NCI-H748 (cell line): ENCODE measurements around the gene WDFY2.
"Not testable (repeated sequence)": the region's sequence is repeated elsewhere in the genome, so short reads cannot be mapped to it uniquely, and the experiment has no call there.

Experiments used
- DNase-seq: peaks from one replicate; lab custom pipeline; 2025; ENCODE audit not compliant: unreplicated experiment; lab: John Stamatoyannopoulos, UW

Gene WDFY2

GRCh38 chr13:51629491-51630287 lies 45.4 kb downstream of the WDFY2 start:
- DNase-seq: no peak

- DNase-seq: no peak
Observed at GRCh38 chr13:51630288-51630615, 46.0 kb downstream of the WDFY2 start.

DNA sequence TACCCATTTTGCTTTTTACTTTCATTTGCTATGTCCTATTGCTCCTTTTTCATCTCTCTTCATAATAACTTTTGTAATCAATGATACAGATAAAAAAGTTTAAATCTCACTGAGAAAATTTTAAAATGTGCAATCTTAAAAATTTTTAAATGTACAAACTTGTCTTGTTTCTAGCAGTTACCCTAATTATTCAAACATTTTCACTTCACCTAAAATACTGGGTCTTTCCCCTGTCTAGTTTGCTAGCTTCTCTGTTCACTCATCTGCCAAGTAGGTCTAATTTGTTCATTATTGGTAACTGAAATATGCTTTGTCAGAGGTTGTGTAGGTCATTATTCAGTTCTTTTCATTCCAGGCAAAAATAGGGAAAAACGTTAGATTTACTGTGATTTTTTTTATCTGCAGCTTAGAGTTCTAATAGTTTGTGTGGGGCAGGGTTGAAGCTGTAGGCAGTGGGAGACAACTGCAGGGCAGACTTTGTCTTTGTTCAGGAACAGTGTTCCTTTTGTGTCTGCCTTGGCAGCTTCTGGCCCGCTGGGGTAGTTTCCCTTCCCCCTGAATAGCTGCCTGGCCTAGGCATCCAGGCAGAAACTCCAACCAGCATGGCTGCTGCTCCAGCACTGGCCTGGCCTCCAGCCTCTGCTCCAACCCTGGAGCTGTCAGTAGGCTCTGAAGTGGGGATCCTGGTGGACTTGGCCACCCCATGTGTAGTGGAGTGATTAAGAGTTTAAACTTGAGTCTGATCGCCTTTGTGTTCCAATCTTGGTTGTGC lies 48.5 kb downstream of the WDFY2 start:
- no peak for DNase-seq

DNA sequence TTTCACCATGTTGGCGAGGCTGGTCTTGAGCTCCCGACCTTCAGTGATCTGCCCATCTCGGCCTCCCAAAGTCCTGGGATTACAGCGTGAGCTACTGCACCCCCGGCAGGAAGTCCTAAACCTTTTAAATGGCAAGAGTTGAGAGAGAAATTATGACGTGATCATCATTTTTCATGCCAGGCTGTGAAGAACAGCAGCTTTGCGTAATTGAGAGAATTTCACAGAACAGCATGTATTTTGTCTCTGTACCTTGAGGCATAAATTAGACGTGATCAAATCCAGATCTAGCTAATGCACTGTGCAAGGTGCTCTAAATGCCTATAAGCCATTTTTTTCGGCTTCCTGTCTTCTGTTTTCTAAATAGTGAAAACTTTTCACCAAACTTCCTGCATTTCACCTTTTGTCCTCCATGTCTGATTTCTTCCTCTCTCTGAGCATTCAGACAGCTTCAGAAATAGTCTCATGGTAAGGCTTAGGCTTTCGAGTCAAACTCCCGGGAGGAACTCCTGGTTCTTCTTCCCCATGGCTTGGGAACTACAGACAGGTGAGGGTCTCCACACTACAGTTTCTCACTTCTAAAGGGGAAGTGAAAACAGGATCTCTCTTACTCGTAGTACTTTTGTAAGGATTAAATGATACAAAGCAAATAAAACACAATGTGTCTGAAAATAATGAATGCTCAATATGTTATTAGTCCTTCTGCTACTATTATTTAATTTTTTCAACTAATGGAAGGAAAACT lies 51.0 kb downstream of the WDFY2 start:
- no peak for DNase-seq

GRCh38 chr13:51636349-51636890 lies 52.2 kb downstream of the WDFY2 start:
- peak; percentile 77 for DNase-seq

- DNase-seq: no peak
Observed at GRCh38 chr13:51637852-51638215, 53.6 kb downstream of the WDFY2 start.

GRCh38 chr13:51638216-51638871 lies 54.1 kb downstream of the WDFY2 start:
- DNase-seq: no peak

GRCh38 chr13:51639171-51639570 lies 54.9 kb downstream of the WDFY2 start:
- DNase-seq: no peak

DNA sequence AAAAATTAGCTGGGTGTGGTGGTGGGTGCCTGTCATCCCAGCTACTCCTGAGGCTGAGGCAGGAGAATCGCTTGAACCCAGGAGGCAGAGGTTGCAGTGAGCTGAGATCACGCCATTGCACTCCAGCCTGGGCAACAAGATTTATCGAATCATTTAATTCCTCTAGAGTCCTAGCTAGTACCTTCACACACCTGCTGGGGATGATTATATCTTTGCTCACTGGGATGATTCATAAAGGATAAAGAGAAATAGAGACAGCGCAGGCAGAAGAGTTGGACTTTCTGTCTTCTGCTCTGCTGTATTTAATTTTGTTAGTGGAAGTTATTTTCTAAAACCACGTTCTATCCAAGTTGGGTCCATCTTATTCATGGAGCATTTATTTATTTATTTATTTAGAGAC lies 56.4 kb downstream of the WDFY2 start:
- DNase-seq: not testable (repeated sequence)

DNA sequence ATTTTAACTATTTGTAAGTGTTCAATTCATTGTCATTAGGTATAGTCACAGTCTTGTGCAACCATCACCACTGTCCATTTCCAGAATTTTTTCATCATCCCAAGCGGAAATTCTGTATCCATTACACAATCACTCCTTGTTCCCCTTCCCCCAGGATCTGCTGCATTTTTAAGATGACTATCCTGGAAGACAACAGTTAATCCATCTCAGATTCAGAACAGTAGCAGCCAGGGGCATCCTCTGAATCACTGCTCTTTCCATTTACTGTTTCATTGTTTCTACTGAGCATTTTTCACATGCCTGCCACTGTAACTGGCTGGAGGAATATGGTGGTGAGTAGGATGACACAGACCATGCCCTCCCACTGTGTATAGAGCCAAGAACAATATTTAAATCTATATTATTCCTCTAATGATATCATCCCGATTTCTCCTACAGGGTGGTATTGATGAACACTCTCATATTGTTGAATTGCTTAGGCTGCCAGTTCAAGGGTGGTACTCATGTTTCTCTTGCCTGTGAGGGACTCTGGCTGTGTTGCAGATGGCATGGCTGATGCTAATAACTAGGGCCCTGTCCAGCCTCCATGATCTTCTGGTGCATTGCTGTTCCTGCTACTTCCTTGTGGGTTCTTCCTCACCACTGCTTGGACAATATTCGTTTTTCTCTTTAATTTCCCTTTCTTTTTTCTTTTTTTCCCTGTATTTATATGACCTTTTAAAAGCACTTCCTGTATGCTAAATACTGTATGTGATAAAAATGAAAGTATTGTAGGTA lies 59.0 kb downstream of the WDFY2 start:
- DNase-seq: no peak

- DNase-seq: no peak
Observed at GRCh38 chr13:51643882-51644281, 59.6 kb downstream of the WDFY2 start.

DNA sequence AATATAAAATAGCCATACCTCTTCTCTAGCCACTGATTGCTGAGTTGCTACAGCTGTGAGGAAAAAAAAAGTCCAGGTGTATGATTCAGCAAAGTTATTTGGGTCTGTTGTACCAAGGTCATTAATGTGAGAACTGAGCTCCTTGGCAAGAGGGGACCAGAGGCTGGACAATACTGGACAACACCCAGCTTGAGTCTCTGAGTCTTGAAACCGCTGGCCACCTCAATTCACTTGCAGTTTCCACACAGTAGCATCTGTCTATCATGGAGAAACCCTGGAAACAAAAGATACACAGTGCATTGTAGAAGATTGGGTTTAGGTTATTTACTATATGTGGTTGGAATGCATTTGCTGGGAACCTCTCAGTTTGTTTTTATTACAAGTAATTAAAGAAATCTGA lies 60.4 kb downstream of the WDFY2 start:
- peak; percentile 14 for DNase-seq

DNA sequence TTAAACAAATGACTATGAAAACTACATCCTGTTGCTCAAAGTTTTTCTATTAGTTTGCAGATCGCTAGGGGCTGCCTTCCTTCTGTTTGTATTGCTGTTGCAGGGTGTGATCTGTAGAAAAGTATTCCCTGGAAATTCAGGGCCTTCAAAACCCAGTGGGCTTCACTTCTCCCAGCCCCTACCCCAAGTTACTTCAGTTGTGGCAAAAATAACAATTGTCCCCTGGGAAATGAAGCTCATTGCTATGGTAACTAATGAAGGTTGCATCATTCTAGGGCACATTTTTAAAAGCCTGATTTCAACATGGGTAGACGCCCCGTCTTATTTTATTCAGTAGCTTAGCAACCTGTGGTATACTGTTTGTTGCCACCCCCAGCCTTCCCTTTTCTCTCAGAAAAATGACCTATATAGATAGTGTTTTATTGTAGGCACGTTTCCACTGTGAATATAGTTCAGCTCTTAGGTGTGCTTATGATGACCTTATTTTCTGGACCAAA lies 60.9 kb downstream of the WDFY2 start:
- peak; percentile 63 for DNase-seq

GRCh38 chr13:51645761-51646670 lies 61.8 kb downstream of the WDFY2 start:
- no peak for DNase-seq

DNA sequence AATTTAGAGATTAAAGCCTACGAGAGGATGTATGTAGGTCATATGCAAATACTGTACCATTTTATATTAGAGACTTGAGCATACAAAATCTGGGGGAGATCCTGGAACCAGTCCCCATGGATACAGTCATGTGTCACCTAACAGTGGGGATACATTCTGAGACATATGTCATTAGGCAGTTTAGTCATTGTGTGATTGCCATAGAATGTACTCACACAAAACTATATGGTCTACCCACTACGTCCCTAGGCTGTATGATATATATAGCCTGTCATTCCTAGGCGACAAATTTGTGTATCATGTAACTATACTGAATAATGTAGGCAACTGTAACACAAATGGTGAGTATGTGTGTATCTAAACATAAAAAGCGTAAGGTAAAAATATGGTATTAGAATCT lies 62.8 kb downstream of the WDFY2 start:
- DNase-seq: no peak

DNA sequence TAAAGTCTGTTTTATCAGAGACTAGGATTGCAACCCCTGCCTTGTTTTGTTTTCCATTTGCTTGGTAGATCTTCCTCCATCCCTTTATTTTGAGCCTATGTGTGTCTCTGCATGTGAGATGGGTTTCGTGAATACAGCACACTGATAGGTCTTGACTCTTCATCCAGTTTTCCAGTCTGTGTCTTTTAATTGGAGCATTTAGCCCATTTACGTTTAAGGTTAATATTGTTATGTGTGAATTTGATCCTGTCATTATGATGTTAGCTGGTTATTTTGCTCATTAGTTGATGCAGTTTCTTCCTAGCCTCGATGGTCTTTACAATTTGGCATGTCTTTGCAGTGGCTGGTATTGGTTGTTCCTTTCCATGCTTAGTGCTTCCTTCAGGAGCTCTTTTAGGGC lies 67.9 kb downstream of the WDFY2 start:
- DNase-seq: not testable (repeated sequence)

DNA sequence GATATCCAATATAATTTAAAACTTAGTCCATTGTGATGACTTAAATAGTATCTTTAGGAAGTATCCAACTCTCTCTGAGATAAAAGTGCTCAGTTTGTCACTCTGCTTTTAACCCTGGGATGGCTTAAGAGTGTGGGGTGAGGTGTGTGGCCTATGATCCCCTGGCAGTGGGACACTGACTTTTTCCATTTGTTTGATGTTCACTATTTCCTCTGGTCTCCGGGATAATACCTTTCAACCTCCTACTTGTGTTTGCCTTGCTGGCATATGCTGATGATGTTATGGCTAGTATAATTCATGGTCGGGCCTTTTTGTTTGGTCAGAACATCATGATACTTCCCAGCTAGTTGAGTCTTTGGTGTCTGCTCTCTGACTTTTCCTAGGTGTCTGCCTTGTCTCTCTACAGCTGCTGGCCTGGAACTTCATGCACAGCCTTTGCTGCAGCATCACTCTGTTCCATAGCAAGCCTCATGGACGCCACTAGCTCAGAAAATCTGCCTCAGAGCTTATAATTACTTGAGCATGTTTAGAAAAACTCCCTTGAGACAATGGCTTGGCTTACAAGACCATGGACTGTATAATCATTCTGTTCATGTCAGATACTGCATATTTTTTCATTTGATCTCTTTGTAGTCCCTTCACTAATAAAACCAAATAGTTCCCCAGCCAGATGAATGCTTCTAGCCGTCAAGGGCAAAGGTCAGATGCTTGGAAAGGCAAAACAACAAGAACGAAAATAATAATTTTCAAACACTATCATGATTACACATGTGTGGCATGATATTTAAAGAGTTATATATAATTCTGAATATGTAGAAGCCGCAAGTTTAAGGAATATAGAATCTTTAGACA lies 75.2 kb downstream of the WDFY2 start:
- DNase-seq: no peak

DNA sequence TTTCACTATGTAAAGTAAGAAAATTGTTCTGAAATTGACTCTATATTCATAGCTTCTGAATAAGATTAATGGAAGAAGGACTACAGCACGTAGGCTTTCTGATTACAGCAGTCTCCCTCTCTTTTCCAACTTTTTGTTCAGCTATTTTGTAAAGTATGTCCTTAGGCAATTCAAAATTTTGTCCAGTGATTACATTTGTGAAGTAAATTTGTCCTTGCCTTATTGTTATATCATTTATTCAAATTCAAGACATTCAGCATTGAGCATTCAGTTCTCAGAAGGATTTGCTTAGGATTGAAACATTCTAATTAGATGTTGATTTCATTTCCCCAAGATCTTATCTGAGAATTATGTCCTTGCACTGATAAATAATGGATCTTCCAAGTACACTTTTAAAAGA lies 76.6 kb downstream of the WDFY2 start:
- no peak for DNase-seq
